ENCODE measurements around the gene DSCAML1. TPM values are rescaled to one million over a fixed set of nuclear protein-coding genes. Genes with fewer than 3 reads are reported as not detected.

DSCAML1 gene
- total RNA-seq, 1 experiment from 2014 or later, result 0.90 TPM

DNA sequence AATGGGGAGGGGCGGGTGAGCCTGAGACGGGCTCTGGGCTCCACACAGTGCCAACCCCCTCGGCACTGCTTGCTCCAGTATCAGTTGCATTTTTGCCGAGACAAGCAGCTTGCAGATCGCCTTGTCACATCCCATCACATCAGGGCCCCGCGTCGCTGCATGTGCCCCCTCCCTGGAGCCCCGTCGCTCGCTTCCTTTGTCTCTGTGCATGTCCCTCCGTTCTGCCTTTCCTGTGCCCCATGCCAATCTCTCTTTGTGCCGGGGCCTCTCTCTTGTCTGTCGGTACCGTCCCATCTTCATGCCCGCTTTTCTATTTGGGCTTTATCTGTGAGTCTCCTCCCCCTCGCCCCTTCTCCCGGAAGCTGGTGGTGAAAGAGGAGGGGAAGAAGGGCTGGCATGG lies 267.2 kb downstream of the DSCAML1 start:
- ATAC-seq, result no peak
- H3K36me3 Mint-ChIP-seq, result no peaks in the 10 kb centered on the region
- DNase-seq (ENCODE audit: low spot score), result no peak
- H3K9me3 Mint-ChIP-seq, result no peaks in the 10 kb centered on the region
- H3K4me1 Mint-ChIP-seq, result peaks cover 16% of the 10 kb centered on the region
- ChIA-PET POLR2A (interaction anchor here (0.6 kb wide), 1 partner anchor 37 kb away, joined by 3 read pairs; no protein-coding TSS in a partner anchor), CTCF (interaction anchor here (1.6 to 3.2 kb wide), 3 partner anchors 85 to 104 kb away, joined by 4 to 11 read pairs (median 6); no protein-coding TSS in a partner anchor)
- H3K27ac Mint-ChIP-seq, result no peak overlapping the region
- H3K27me3 Mint-ChIP-seq (ENCODE audit: low read depth), result no peaks in the 10 kb centered on the region; the same call in 1 of the 2 replicates
- H3K4me3 Mint-ChIP-seq, result no peak overlapping the region
- no peak for TF ChIP-seq ZNF121 (CRISPR knock-in tag; IDR thresholded peaks at IDR 0.05)
- TF ChIP-seq, protein P1, sequence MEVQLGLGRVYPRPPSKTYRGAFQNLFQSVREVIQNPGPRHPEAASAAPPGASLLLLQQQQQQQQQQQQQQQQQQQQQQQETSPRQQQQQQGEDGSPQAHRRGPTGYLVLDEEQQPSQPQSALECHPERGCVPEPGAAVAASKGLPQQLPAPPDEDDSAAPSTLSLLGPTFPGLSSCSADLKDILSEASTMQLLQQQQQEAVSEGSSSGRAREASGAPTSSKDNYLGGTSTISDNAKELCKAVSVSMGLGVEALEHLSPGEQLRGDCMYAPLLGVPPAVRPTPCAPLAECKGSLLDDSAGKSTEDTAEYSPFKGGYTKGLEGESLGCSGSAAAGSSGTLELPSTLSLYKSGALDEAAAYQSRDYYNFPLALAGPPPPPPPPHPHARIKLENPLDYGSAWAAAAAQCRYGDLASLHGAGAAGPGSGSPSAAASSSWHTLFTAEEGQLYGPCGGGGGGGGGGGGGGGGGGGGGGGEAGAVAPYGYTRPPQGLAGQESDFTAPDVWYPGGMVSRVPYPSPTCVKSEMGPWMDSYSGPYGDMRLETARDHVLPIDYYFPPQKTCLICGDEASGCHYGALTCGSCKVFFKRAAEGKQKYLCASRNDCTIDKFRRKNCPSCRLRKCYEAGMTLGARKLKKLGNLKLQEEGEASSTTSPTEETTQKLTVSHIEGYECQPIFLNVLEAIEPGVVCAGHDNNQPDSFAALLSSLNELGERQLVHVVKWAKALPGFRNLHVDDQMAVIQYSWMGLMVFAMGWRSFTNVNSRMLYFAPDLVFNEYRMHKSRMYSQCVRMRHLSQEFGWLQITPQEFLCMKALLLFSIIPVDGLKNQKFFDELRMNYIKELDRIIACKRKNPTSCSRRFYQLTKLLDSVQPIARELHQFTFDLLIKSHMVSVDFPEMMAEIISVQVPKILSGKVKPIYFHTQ (CRISPR knock-in tag; IDR thresholded peaks at IDR 0.05), result no peak
- TF ChIP-seq, protein P2, sequence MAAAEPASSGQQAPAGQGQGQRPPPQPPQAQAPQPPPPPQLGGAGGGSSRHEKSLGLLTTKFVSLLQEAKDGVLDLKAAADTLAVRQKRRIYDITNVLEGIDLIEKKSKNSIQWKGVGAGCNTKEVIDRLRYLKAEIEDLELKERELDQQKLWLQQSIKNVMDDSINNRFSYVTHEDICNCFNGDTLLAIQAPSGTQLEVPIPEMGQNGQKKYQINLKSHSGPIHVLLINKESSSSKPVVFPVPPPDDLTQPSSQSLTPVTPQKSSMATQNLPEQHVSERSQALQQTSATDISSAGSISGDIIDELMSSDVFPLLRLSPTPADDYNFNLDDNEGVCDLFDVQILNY (CRISPR knock-in tag; IDR thresholded peaks at IDR 0.05), result no peak
- TF ChIP-seq HMGA2 (CRISPR knock-in tag; IDR thresholded peaks at IDR 0.05), result no peak
- no peak for TF ChIP-seq ZNF263 (CRISPR knock-in tag; IDR thresholded peaks at IDR 0.05; ENCODE audit: low read depth)
- TF ChIP-seq, protein P3, sequence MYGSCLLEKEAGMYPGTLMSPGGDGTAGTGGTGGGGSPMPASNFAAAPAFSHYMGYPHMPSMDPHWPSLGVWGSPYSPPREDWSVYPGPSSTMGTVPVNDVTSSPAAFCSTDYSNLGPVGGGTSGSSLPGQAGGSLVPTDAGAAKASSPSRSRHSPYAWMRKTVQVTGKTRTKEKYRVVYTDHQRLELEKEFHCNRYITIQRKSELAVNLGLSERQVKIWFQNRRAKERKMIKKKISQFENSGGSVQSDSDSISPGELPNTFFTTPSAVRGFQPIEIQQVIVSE (CRISPR knock-in tag; IDR thresholded peaks at IDR 0.05; ENCODE audit: borderline replicate concordance), result no peak

DNA sequence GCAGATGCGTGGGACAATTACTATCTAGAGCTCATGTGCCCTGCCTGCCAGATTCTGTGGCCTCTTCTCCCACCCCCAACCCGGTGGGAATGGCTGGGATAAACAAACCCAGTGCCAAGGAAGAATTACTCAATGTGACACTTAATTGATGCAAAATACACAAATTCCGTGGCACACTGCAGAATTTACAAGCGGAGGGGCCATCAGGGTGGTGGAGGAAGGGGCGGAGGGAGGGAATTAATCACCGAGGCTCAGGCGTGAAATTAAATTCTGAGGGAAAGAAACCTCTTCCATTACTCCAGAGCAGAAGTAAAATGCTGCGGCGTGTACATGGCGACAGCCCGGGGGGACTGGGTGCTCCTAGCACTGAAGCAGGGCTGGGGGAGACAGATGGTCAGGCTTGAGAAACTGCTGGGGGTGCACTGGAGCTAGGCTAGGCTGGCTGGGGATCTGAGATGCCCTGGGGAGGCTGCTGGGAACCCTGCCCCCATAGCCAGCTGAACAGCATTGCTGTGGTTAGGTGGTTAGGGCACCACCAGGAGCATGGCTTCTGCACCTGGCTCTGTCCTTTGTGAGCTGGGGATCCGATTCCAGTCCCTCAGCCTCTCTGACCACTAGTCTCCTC lies 268.8 kb downstream of the DSCAML1 start:
- H3K9me3 Mint-ChIP-seq, result no peaks in the 10 kb centered on the region
- no peak for DNase-seq (ENCODE audit: low spot score)
- H3K4me3 Mint-ChIP-seq, result no peak overlapping the region
- TF ChIP-seq NFATC4 (CRISPR knock-in tag; IDR thresholded peaks at IDR 0.05) (no peak), ZNF138 (CRISPR knock-in tag; conservative IDR thresholded peaks at IDR 0.05) (no peak), ELF4 (CRISPR knock-in tag; IDR thresholded peaks at IDR 0.05; ENCODE audit: low read depth) (no peak), SOX15 (CRISPR knock-in tag; IDR thresholded peaks at IDR 0.05) (no peak), ZNF671 (CRISPR knock-in tag; IDR thresholded peaks at IDR 0.05) (no peak), ZNF232 (CRISPR knock-in tag; IDR thresholded peaks at IDR 0.05) (no peak), HMGA2 (CRISPR knock-in tag; IDR thresholded peaks at IDR 0.05) (no peak), RELA (CRISPR knock-in tag; IDR thresholded peaks at IDR 0.05; ENCODE audit: borderline replicate concordance) (no peak), OVOL2 (CRISPR knock-in tag; IDR thresholded peaks at IDR 0.05; ENCODE audit: borderline replicate concordance) (no peak), FOXK1 (CRISPR knock-in tag; IDR thresholded peaks at IDR 0.05) (no peak), GABPB1 (CRISPR knock-in tag; IDR thresholded peaks at IDR 0.05) (no peak), SMAD3 (CRISPR knock-in tag; IDR thresholded peaks at IDR 0.05; ENCODE audit: borderline replicate concordance) (no peak), TCF7 (CRISPR knock-in tag; IDR thresholded peaks at IDR 0.05; ENCODE audit: low read depth) (no peak)
- TF ChIP-seq, protein P4, sequence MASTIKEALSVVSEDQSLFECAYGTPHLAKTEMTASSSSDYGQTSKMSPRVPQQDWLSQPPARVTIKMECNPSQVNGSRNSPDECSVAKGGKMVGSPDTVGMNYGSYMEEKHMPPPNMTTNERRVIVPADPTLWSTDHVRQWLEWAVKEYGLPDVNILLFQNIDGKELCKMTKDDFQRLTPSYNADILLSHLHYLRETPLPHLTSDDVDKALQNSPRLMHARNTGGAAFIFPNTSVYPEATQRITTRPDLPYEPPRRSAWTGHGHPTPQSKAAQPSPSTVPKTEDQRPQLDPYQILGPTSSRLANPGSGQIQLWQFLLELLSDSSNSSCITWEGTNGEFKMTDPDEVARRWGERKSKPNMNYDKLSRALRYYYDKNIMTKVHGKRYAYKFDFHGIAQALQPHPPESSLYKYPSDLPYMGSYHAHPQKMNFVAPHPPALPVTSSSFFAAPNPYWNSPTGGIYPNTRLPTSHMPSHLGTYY (CRISPR knock-in tag; IDR thresholded peaks at IDR 0.05), result no peak
- TF ChIP-seq, protein P5, sequence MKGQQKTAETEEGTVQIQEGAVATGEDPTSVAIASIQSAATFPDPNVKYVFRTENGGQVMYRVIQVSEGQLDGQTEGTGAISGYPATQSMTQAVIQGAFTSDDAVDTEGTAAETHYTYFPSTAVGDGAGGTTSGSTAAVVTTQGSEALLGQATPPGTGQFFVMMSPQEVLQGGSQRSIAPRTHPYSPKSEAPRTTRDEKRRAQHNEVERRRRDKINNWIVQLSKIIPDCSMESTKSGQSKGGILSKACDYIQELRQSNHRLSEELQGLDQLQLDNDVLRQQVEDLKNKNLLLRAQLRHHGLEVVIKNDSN (CRISPR knock-in tag; IDR thresholded peaks at IDR 0.05), result no peak
- TF ChIP-seq, protein P6, sequence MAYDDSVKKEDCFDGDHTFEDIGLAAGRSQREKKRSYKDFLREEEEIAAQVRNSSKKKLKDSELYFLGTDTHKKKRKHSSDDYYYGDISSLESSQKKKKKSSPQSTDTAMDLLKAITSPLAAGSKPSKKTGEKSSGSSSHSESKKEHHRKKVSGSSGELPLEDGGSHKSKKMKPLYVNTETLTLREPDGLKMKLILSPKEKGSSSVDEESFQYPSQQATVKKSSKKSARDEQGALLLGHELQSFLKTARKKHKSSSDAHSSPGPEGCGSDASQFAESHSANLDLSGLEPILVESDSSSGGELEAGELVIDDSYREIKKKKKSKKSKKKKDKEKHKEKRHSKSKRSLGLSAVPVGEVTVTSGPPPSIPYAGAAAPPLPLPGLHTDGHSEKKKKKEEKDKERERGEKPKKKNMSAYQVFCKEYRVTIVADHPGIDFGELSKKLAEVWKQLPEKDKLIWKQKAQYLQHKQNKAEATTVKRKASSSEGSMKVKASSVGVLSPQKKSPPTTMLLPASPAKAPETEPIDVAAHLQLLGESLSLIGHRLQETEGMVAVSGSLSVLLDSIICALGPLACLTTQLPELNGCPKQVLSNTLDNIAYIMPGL (CRISPR knock-in tag; IDR thresholded peaks at IDR 0.05), result no peak
- TF ChIP-seq, protein P7, sequence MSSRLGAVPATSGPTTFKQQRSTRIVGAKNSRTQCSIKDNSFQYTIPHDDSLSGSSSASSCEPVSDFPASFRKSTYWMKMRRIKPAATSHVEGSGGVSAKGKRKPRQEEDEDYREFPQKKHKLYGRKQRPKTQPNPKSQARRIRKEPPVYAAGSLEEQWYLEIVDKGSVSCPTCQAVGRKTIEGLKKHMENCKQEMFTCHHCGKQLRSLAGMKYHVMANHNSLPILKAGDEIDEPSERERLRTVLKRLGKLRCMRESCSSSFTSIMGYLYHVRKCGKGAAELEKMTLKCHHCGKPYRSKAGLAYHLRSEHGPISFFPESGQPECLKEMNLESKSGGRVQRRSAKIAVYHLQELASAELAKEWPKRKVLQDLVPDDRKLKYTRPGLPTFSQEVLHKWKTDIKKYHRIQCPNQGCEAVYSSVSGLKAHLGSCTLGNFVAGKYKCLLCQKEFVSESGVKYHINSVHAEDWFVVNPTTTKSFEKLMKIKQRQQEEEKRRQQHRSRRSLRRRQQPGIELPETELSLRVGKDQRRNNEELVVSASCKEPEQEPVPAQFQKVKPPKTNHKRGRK (CRISPR knock-in tag; IDR thresholded peaks at IDR 0.05; ENCODE audit: borderline replicate concordance), result no peak
- TF ChIP-seq, protein P8, sequence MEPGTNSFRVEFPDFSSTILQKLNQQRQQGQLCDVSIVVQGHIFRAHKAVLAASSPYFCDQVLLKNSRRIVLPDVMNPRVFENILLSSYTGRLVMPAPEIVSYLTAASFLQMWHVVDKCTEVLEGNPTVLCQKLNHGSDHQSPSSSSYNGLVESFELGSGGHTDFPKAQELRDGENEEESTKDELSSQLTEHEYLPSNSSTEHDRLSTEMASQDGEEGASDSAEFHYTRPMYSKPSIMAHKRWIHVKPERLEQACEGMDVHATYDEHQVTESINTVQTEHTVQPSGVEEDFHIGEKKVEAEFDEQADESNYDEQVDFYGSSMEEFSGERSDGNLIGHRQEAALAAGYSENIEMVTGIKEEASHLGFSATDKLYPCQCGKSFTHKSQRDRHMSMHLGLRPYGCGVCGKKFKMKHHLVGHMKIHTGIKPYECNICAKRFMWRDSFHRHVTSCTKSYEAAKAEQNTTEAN (CRISPR knock-in tag; IDR thresholded peaks at IDR 0.05), result no peak
- peak; percentile 59; the same call in 1 of the 2 replicates for ATAC-seq
- no peaks in the 10 kb centered on the region for H3K36me3 Mint-ChIP-seq
- no peaks in the 10 kb centered on the region; the same call in 1 of the 2 replicates for H3K27me3 Mint-ChIP-seq (ENCODE audit: low read depth)
- peaks cover 16% of the 10 kb centered on the region for H3K4me1 Mint-ChIP-seq
- no peak overlapping the region for H3K27ac Mint-ChIP-seq
- POLR2A ChIA-PET, result no interaction called here
- CTCF ChIA-PET, result interaction anchor here (0.7 to 3.2 kb wide), 11 partner anchors 21 to 417 kb away, joined by 3 to 11 read pairs (median 3); no protein-coding TSS in a partner anchor
